K562 (cell line): ENCODE measurements around the gene MYLIP. TPM values are rescaled to one million over a fixed set of nuclear protein-coding genes. Genes with fewer than 3 reads are reported as not detected.

Experiments
- ATF2 ChIP-seq: sonication (generic); formaldehyde crosslinking; IDR thresholded peaks from 2 replicates; pipeline ENCODE4 v1.8.1; 2022; ENCODE audit warnings: missing genetic modification reagents
- CTBP1 ChIP-seq: fragments of 450-650 bp; IDR thresholded peaks from 2 replicates; pipeline ENCODE4 v1.6.1; 2016; ENCODE audit warnings: borderline replicate concordance
- MAX ChIP-seq: sonication (generic); formaldehyde crosslinking; IDR thresholded peaks from 2 replicates; pipeline ENCODE4 v1.9.0; 2022; ENCODE audit warnings: mild to moderate bottlenecking, missing genetic modification reagents
- PYGO2 ChIP-seq: fragments of 450-650 bp; IDR thresholded peaks from 2 replicates; pipeline ENCODE4 v1.6.1; 2016; ENCODE audit warnings: mild to moderate bottlenecking, missing genetic modification characterization, moderate library complexity, missing compliant biosample characterization
- RBFOX2 ChIP-seq: fragments of 200-400 bp; formaldehyde crosslinking; IDR thresholded peaks from 2 replicates; pipeline ENCODE4 v1.6.1; 2017; ENCODE audit warnings: low read depth, mild to moderate bottlenecking, low read length, moderate library complexity
- RBM17 ChIP-seq: fragments of 200-400 bp; formaldehyde crosslinking; IDR thresholded peaks from 2 replicates; pipeline ENCODE4 v1.6.1; 2017; ENCODE audit warnings: low read depth, mild to moderate bottlenecking, low read length, borderline replicate concordance
- SMARCC2 ChIP-seq: fragments of 450-650 bp; IDR thresholded peaks from 2 replicates; pipeline ENCODE4 v1.6.1; 2017; ENCODE audit warnings: antibody characterized with exemption, moderate library complexity, mild to moderate bottlenecking, low read depth
- SMC3 ChIP-seq: conservative IDR thresholded peaks from 2 replicates; pipeline ENCODE4 v1.6.1; 2011; ENCODE audit warnings: low read depth, low read length, improper control_type of control experiment; ENCODE audit not compliant: insufficient read depth
- ZBTB17 ChIP-seq: fragments of 450-650 bp; formaldehyde crosslinking; IDR thresholded peaks from 2 replicates; pipeline ENCODE4 v1.4.0; 2020; ENCODE audit warnings: mild to moderate bottlenecking
- ZFPM2 ChIP-seq: fragments of 250-450 bp; sonication (Bioruptor Pico); IDR thresholded peaks from 2 replicates; pipeline ENCODE4 v1.5.1; 2022; ENCODE audit warnings: mild to moderate bottlenecking
- ZNF282 ChIP-seq: sonication (generic); formaldehyde crosslinking; IDR thresholded peaks from 2 replicates; pipeline ENCODE4 v1.8.1; 2023; ENCODE audit warnings: missing genetic modification reagents
- ZNF586 ChIP-seq: fragments of 450-650 bp; formaldehyde crosslinking; conservative IDR thresholded peaks from 2 replicates; pipeline ENCODE4 v1.4.0; 2020; ENCODE audit warnings: mild to moderate bottlenecking, moderate library complexity
- ZNF79 ChIP-seq: fragments of 250-450 bp; sonication (Bioruptor Pico); IDR thresholded peaks from 2 replicates; pipeline ENCODE4 v1.4.0; 2020; ENCODE audit warnings: low read depth, mild to moderate bottlenecking, moderate library complexity
- polyA plus RNA-seq, 8 experiments: library from polyadenylated mRNA; depleted of rRNA in 4 of 8; stranded (reverse) in 5 of 8; unstranded in 3 of 8; fragments of >200 nt; fragmentation: Nextera tagmentation in 2 of 8; fragmentation: Illumina TruSeq in 1 of 8; extraction: Ambion mirVana in 2 of 8; extraction: Trizol in 1 of 8; gene quantifications; 2 replicates each; pipeline versions ENCODE4 v1.2.1 to v1.2.3, GENCODE V29; 2011 to 2014; ENCODE audit warnings: inconsistent platforms in 1 of 8, missing spikeins in 1 of 8
- total RNA-seq, 7 experiments: library from RNA; depleted of rRNA in 6 of 7; stranded (reverse); fragments of >200 nt in 6 of 7; fragmentation: Illumina TruSeq in 2 of 7; extraction: Trizol in 2 of 7; gene quantifications; 2 replicates each; pipeline versions ENCODE4 v1.2.1 to v1.2.3, GENCODE V29; 2011 to 2021; ENCODE audit warnings: low replicate concordance in 1 of 7
- TF ChIP-seq, protein P1 (sequence below): fragments of 200-800 bp; sonication (Bioruptor generic); IDR thresholded peaks from 2 replicates; pipeline ENCODE4 v1.6.1; 2017; ENCODE audit warnings: missing genetic modification characterization, missing compliant biosample characterization
- TF ChIP-seq, protein P2 (sequence below): fragments of 250-450 bp; sonication (Bioruptor Pico); IDR thresholded peaks from 2 replicates; pipeline ENCODE4 v1.5.0; 2021
- TF ChIP-seq, protein P3 (sequence below): sonication (generic); formaldehyde crosslinking; IDR thresholded peaks from 2 replicates; pipeline ENCODE4 v1.8.0; 2022; ENCODE audit warnings: missing genetic modification reagents, mild to moderate bottlenecking, moderate library complexity, borderline replicate concordance
- TF ChIP-seq, protein P4 (sequence below), 2 experiments: IDR thresholded peaks in 1 of 2; conservative IDR thresholded peaks in 1 of 2; 2 replicates each; pipeline ENCODE4 v1.6.1; 2016; ENCODE audit warnings: low read depth in 2 of 2, mild to moderate bottlenecking in 1 of 2, missing compliant biosample characterization in 1 of 2, missing genetic modification characterization in 1 of 2, moderate library complexity in 1 of 2
- TF ChIP-seq, protein P5 (sequence below): fragments of 250-450 bp; sonication (Bioruptor Pico); IDR thresholded peaks from 2 replicates; pipeline ENCODE4 v1.9.0; 2021; ENCODE audit warnings: mild to moderate bottlenecking

The MYLIP gene
- total and polyA plus RNA-seq, 9 of the 15 experiments (the other 6 are each of a cell fraction or from before 2014, with no cell fraction given), result 10.8 to 43.5 (median 31.5) TPM

DNA sequence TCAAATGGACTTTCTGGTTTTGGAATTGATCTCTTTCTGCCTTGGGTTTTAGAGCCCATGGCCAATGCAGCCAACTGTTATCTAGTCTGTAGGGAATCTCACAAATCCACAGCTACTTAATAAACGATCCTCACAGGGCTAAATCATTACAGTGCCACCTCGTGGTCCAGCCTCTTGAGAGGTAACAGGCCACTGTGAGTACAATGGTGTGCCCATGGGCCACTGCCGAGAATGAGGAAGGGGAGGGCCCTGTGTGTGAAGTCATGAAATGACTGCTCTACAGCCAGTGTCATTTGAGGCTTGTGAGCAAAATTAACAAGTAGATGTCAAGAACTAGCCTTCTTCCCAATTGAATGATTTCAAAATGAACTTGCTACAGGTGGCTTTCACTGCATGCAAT lies 55.2 kb downstream of the MYLIP start (continued):
- TF ChIP-seq MAX (CRISPR knock-in tag), result peak; percentile 24; the same call in 1 of the 2 replicates
- no peak for TF ChIP-seq PYGO2 (tag)
- TF ChIP-seq, protein P1, sequence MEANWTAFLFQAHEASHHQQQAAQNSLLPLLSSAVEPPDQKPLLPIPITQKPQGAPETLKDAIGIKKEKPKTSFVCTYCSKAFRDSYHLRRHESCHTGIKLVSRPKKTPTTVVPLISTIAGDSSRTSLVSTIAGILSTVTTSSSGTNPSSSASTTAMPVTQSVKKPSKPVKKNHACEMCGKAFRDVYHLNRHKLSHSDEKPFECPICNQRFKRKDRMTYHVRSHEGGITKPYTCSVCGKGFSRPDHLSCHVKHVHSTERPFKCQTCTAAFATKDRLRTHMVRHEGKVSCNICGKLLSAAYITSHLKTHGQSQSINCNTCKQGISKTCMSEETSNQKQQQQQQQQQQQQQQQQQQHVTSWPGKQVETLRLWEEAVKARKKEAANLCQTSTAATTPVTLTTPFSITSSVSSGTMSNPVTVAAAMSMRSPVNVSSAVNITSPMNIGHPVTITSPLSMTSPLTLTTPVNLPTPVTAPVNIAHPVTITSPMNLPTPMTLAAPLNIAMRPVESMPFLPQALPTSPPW (CRISPR knock-in tag), result 0 out of 2 replicates have a peak, but pooled peaks have one; percentile 18
- TF ChIP-seq, protein P2, sequence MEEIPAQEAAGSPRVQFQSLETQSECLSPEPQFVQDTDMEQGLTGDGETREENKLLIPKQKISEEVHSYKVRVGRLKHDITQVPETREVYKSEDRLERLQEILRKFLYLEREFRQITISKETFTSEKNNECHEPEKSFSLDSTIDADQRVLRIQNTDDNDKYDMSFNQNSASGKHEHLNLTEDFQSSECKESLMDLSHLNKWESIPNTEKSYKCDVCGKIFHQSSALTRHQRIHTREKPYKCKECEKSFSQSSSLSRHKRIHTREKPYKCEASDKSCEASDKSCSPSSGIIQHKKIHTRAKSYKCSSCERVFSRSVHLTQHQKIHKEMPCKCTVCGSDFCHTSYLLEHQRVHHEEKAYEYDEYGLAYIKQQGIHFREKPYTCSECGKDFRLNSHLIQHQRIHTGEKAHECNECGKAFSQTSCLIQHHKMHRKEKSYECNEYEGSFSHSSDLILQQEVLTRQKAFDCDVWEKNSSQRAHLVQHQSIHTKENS (CRISPR knock-in tag), result no peak
- TF ChIP-seq, protein P3, sequence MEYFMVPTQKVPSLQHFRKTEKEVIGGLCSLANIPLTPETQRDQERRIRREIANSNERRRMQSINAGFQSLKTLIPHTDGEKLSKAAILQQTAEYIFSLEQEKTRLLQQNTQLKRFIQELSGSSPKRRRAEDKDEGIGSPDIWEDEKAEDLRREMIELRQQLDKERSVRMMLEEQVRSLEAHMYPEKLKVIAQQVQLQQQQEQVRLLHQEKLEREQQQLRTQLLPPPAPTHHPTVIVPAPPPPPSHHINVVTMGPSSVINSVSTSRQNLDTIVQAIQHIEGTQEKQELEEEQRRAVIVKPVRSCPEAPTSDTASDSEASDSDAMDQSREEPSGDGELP (CRISPR knock-in tag), result no peak
- TF ChIP-seq ATF2 (CRISPR knock-in tag), result no peak
- TF ChIP-seq CTBP1, result no peak
- TF ChIP-seq ZNF79 (CRISPR knock-in tag), result no peak
- TF ChIP-seq SMARCC2, result no peak
- TF ChIP-seq ZFPM2 (CRISPR knock-in tag), result no peak
- no peak for TF ChIP-seq ZNF282 (CRISPR knock-in tag)
- TF ChIP-seq RBFOX2, result no peak
- TF ChIP-seq, protein P4, sequence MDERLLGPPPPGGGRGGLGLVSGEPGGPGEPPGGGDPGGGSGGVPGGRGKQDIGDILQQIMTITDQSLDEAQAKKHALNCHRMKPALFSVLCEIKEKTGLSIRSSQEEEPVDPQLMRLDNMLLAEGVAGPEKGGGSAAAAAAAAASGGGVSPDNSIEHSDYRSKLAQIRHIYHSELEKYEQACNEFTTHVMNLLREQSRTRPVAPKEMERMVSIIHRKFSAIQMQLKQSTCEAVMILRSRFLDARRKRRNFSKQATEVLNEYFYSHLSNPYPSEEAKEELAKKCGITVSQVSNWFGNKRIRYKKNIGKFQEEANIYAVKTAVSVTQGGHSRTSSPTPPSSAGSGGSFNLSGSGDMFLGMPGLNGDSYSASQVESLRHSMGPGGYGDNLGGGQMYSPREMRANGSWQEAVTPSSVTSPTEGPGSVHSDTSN (CRISPR knock-in tag; IDR thresholded peaks at IDR 0.05; ENCODE audit: low read depth), result no peak
- TF ChIP-seq, protein P4 (tag; conservative IDR thresholded peaks at IDR 0.05; ENCODE audit: low read depth), result 0 out of 2 replicates have a peak, but pooled peaks have one; percentile 21
- TF ChIP-seq ZNF586 (CRISPR knock-in tag), result no peak
- TF ChIP-seq, protein P5, sequence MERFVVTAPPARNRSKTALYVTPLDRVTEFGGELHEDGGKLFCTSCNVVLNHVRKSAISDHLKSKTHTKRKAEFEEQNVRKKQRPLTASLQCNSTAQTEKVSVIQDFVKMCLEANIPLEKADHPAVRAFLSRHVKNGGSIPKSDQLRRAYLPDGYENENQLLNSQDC (CRISPR knock-in tag), result no peak
- no peak for TF ChIP-seq RBM17
- peak; percentile 26; the same call in 1 of the 2 replicates for TF ChIP-seq SMC3
- no peak for TF ChIP-seq ZBTB17 (CRISPR knock-in tag)
